ENCODE measurements around the gene SLFN14.
"Not testable (repeated sequence)": the region's sequence is repeated elsewhere in the genome, so short reads cannot be mapped to it uniquely, and the experiment has no call there.

Gene SLFN14

GRCh38 chr17:35560703-35561102 is at the start of gene SLFN14:
Gene SLFN14, minus strand, starts transcription at chr17:35560819. Its CDS starts 2,757 bp downstream, at chr17:35558062.
- no peak for DNase-seq

GRCh38 chr17:35609831-35610230 is 49.2 kb upstream of the SLFN14 start:
- DNase-seq, result no peak

DNA sequence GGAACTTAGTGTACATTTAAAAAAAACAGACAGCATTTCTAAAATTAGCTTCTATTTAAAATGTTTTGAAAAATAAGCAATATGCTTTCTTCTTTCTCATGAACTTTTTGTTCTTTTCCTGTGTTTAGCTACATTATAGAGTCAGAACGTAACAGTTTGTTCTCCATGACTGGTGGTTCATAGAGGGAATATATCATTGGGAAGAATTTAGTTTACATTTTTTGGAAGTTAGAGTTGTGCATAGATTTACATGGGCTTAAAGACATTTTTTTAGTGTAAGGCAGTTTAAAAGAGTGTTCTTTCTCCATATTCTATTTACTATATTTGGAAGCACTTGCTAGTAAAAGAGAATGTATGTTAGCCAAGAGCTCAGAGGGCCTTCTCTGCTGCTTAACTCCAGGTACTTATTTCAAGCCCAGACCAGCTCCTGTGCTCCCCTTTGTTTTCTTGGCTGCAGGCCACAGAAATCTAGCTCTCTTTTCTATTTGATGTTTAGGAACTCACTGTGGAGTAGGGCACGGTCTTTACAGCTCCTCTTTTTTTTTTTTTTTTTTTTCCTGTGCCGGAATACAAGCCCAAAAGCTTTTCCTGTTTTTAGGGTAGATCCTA is 46.7 kb upstream of the SLFN14 start:
- no peak for DNase-seq

- no peak for DNase-seq
These were observed 45.1 kb upstream of the SLFN14 start for GRCh38 chr17:35605678-35606077.

DNA sequence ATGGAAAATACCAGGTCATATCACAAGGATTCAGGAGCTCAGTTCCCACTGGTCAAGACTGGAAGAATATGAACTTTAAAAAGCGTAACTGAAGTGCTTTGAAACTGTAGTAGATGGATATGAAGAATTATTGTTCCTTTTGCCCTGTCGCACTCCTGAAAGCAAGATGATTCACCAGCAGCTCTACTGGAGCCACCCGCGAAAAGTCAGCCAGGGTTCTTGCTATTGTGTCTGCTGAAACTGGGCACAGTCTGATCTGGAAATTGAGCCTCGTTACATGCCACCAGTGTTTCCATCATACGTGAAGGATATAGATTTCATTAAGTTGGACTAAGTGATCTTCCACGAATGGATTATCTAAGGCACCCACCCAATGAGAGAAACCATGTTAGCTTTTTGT is 43.1 kb upstream of the SLFN14 start:
- DNase-seq, result no peak

DNA sequence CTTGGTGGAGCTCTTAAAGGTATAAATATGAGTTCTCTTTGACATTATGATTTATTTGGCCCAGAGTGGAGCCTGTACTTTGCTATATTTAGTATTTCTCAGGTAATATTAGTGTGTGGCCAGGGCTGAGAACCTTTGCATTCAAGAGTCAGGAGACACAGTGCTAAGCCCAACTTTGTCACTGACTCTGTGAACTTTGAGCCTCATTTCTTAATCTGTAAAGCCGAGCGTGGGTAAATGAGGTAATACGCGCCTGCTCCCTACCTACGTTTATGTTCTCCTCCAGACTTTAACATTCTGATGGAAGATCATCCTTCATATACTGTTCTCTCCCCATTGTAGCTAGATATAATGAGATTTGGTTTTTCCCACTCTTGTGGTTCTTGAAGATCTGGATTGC is 37.0 kb upstream of the SLFN14 start:
- DNase-seq, result no peak

- no peak for DNase-seq
These were observed 36.1 kb upstream of the SLFN14 start for GRCh38 chr17:35596530-35597233.

DNA sequence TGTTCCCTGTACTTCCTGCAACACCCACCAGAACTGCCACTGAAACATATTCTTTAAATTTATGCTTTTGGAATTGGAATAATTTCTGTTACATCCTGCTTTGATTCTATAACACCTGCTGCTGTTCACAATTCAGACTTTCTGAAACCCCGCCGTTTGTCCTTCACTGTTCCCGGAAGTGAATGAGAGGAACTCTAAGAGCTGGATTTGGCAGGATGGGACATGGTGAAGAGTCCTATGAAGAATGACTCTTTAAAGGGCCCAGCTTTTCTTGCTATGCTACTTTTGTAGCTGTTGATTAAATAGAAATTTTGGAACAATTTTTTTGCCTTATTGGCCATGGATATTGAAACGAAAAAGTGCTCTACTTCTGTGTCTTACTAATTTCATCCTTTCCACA is 35.5 kb upstream of the SLFN14 start:
- no peak for DNase-seq

DNA sequence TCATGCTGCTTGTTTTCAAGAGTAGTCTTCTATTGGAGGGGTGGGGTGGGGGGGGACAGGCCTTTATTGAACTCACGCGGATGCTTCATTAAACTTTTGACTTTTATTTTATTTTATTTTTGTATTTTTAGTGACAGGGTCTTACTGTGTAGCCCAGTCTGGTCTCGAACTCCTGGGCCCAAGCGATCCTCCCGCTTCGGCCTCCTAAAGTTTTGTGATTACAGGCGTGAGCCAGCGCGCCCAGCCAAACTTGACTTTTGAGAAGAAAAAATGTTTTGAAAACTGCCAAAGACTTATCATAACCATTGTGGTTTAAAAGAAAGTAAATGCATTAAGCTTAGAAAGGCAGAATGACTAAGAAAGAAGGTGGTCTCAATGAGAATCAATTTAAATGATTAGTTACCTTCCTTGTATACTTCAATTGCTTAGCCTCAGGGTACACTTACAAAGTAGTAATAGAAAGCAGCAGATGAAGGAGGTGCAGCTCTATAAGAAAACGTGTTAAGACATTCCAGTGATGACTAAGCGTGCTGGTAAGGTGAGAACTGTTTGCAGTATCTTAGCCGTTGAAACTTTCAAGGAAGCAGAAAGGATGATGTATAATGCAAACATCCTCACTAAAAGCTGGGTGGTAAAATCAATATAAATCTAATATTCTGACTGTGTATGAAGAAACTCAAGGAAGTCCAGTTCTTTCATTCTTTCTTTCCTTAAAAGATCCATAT is 27.7 kb upstream of the SLFN14 start:
- peak in 1 of 2 donors; percentile 31 for DNase-seq

- peak; percentile 97 to 99 for DNase-seq
These were observed 26.7 kb upstream of the SLFN14 start, which contains the start of gene AP2B1 for GRCh38 chr17:35587074-35587961. Gene AP2B1, plus strand, starts transcription at chr17:35587322. Its CDS starts 6,709 bp downstream, at chr17:35594031.

GRCh38 chr17:35586569-35587073 is 26.0 kb upstream of the SLFN14 start:
- DNase-seq, result no peak

GRCh38 chr17:35584061-35584460 is 23.4 kb upstream of the SLFN14 start:
- DNase-seq, result no peak

DNA sequence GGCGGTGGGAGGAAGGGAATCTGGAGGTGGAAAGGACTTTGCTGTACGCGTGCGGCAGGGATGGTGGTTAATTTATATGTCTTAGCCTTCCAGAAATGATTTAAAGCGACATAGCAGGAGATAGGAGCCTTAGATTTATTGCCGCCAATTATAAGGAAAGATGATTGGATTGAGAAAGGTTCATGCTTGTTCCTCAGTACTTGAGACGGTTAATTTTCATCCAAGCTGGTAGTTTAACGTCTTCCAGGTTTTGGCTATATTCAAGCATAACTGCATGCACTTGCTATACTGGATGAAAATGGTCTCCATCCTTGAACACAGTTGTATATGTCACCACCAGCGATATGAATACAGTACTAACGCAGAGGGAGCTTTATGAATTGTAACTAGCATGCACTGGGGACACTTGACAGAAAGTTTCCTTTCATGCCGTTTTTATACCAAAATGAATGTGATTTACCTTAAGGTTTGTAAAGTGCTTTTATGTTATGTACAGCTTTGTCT is 18.4 kb upstream of the SLFN14 start:
- DNase-seq, result no peak

DNA sequence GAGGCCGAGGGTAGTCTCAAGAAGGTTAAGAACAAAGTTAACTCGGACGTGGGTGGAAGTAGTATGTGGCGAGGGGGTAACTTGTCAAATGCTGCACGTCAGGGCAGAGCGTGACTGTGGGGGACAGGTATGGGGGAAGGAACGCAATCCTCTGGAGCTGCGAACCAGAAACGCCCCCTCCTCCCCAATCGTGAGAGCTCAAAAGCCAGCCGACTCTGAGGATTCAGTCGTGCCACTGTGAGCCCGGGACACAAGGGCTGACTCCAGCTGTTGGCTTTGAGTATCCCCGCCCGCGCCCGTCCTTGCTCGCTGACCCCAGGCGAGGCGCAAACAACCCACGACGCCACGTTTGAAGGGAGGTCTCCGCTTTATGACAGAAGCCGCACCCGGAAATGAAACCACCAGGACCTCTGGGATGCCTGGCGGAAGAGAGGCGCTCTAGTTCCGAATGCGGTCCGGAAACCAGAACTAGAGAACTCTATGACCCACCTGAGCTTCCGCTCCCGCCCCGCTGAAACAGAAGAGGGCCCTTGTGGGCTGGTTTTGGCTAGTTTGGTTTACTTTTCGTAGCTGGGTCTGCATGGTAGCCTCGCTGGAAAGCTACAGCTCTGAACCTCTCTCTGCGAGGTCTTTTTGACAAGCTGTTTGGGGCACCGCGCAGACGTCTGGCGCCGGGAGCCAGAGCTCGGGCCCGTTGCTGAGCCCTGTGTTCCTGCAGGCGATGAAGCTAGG is 17.7 kb upstream of the SLFN14 start, which contains the start of gene PEX12:
PEX12 (minus strand) TSS at position 375 of the 732 bp plus-strand sequence. CDS start 550 bp downstream, outside the sequence.
- peak; percentile 92 for DNase-seq

DNA sequence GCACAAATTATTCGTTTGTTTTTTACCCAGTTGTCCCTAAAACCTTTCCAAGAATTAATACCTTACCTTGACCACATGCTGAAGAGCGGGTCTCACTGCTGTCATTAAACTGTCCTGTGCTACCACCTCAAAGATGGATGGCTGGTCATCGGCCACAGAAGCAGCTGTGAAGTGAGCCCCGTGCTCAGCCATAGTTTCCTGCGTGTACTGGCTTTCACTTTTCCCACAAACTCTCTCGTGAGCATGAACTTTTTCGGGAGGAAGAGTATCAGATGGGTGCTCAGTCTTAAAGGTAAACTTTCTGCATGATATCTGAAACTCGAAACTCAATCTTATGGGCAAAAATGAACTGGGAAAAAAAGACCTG is 17.2 kb upstream of the SLFN14 start:
- DNase-seq, result no peak

GRCh38 chr17:35575759-35576158 is 15.1 kb upstream of the SLFN14 start:
- DNase-seq, result no peak

DNA sequence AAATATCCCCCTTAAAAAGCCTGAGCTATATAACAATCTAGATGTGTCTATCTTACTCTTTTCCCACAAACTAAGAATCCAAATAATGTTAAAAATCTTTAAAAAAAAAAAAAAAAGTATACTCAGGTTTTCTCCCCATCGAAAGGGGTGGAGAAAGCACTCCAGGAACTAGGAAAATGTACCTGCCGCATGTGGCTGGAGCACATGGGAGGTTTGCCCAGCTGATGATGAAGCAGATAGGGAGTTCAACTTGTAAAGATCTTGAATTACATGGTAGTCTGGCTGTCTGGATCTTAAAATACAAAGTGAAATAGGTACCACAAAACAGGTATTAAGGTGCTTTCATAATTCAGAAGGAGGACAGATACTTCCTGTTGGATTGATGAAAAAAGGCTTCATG is 8.8 kb upstream of the SLFN14 start:
- DNase-seq, result no peak

DNA sequence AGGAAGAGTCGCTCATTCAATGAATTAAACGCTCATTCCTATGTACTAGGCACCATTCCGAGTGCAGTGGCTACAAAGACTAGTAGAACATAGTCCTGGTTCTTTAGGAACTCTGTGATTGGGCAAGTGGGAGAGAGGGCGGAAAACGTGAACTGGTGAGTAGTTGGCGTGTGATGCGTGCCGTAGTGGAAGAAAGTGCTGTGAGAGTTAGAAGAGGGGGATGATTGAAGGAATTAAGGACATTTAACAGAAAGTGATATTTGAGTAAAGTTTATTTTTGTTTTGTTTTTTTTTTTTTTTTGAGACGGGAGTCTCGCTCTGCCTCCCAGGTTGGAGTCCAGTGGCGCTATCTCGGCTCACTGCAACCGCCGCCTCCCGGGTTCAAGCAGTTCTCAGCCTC is 7.9 kb upstream of the SLFN14 start:
- peak in 1 of 2 donors; percentile 42 for DNase-seq

DNA sequence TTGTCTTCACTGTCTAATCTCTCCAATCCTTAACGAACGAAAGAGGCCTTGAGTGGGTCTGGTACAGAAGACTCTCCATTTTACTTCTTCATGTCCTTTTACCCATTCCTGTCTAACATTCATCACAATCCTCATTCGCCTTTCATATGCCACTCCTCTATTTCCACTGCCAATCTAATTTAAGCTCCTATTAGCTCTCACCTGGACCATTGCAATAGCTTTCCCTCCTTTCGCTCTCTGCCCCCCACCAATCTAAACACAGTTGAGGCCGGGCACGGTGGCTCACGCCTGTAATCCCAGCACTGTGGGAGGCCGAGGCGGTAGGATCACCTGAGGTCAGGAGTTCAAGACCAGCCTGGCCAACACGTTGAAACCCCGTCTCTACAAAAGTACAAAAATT is 6.3 kb upstream of the SLFN14 start:
- DNase-seq, result no peak

DNA sequence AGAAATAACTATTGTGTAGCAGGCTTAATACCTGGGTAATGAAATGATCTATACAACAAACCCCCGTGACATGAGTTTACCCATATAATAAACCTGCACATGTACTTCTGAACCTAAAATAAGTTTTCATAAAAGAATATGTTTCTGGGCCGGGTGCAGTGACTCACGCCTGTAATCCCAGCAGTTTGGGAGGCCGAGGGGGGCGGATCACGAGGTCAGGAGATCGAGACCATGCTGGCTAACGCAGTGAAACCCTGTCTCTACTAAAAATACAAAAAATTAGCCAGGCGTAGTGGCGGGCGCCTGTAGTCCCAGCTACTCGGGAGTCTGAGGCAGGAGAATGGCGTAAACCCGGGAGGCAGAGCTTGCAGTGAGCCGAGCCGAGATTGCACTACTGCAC is 2.6 kb upstream of the SLFN14 start:
- DNase-seq, result not testable (repeated sequence)

- DNase-seq, result no peak
These were observed 966 bp downstream of the SLFN14 start for GRCh38 chr17:35559495-35560210.
